H9 (cell line): Measurements from ENCODE around the gene C3orf52. TPM values are rescaled to one million over a fixed set of nuclear protein-coding genes. Genes with fewer than 3 reads are reported as not detected.

Experiments used
- DNase-seq: peaks from one replicate; pipeline ENCODE4 v3.0.0-alpha.2; 2017
- H2AFZ ChIP-seq: one replicate; pipeline ENCODE4 v1.6.1; 2013; ENCODE audit warnings: mild to moderate bottlenecking, low read length, control low read depth, moderate library complexity
- H2AK5ac ChIP-seq: 2 replicates; pipeline ENCODE4 v1.6.1; 2013; ENCODE audit warnings: low read length, control low read depth, mixed read lengths; ENCODE audit not compliant: insufficient read length
- H2BK120ac ChIP-seq: one replicate; pipeline ENCODE4 v1.6.1; 2013; ENCODE audit warnings: low read depth, mild to moderate bottlenecking, low read length, control low read depth, inconsistent platforms; ENCODE audit not compliant: poor library complexity, severe bottlenecking
- H2BK12ac ChIP-seq: 2 replicates; pipeline ENCODE4 v1.6.1; 2013; ENCODE audit warnings: low read length, control low read depth, mixed read lengths, low read depth; ENCODE audit not compliant: insufficient read length
- H2BK15ac ChIP-seq: 2 replicates; pipeline ENCODE4 v1.6.1; 2013; ENCODE audit warnings: low read depth, low read length, control low read depth
- H2BK20ac ChIP-seq: one replicate; pipeline ENCODE4 v1.6.1; 2013; ENCODE audit warnings: low read depth, mild to moderate bottlenecking, low read length, control low read depth, inconsistent platforms; ENCODE audit not compliant: poor library complexity, severe bottlenecking
- H2BK5ac ChIP-seq: 2 replicates; pipeline ENCODE4 v1.6.1; 2013; ENCODE audit warnings: low read length, control low read depth, mixed read lengths; ENCODE audit not compliant: insufficient read length
- H3K14ac ChIP-seq: 2 replicates; pipeline ENCODE4 v1.6.1; 2013; ENCODE audit warnings: low read length, control low read depth; ENCODE audit not compliant: insufficient read depth
- H3K18ac ChIP-seq: 2 replicates; pipeline ENCODE4 v1.6.1; 2013; ENCODE audit warnings: low read depth, mild to moderate bottlenecking, mixed read lengths, low read length, control low read depth; ENCODE audit not compliant: insufficient read length
- H3K23ac ChIP-seq: 2 replicates; pipeline ENCODE4 v1.6.1; 2013; ENCODE audit warnings: low read length, control low read depth, mixed read lengths, low read depth; ENCODE audit not compliant: insufficient read length
- H3K23me2 ChIP-seq: 2 replicates; pipeline ENCODE4 v1.6.1; 2013; ENCODE audit warnings: low read depth, mild to moderate bottlenecking, mixed read lengths, low read length, control low read depth; ENCODE audit not compliant: insufficient read length, poor library complexity, severe bottlenecking
- H3K27ac ChIP-seq: 2 replicates; pipeline ENCODE4 v1.5.1; 2013; ENCODE audit warnings: low read length, control low read depth, mixed read lengths, low read depth; ENCODE audit not compliant: insufficient read length
- H3K27me3 ChIP-seq: 2 replicates; pipeline ENCODE4 v1.6.1; 2013; ENCODE audit warnings: low read length, control low read depth, inconsistent platforms; ENCODE audit not compliant: insufficient read depth
- H3K4ac ChIP-seq: 2 replicates; pipeline ENCODE4 v1.6.1; 2013; ENCODE audit warnings: low read depth, mild to moderate bottlenecking, control low read depth, inconsistent platforms, low read length, moderate library complexity
- H3K4me1 ChIP-seq: 2 replicates; pipeline ENCODE4 v1.6.1; 2013; ENCODE audit warnings: low read length, control low read depth, inconsistent platforms; ENCODE audit not compliant: insufficient read depth
- H3K4me2 ChIP-seq: 2 replicates; pipeline ENCODE4 v1.6.1; 2013; ENCODE audit warnings: low read length, control low read depth, mixed read lengths; ENCODE audit not compliant: insufficient read length, insufficient read depth
- H3K56ac ChIP-seq: 2 replicates; pipeline ENCODE4 v1.6.1; 2013; ENCODE audit warnings: low read depth, mild to moderate bottlenecking, mixed read lengths, low read length, control low read depth; ENCODE audit not compliant: insufficient read length
- H3K79me1 ChIP-seq: 2 replicates; pipeline ENCODE4 v1.6.1; 2013; ENCODE audit warnings: low read depth, mild to moderate bottlenecking, moderate library complexity, low read length, control low read depth, inconsistent platforms; ENCODE audit not compliant: insufficient read depth, poor library complexity, severe bottlenecking
- H3K79me2 ChIP-seq: 2 replicates; pipeline ENCODE4 v1.6.1; 2013; ENCODE audit warnings: low read length, control low read depth, inconsistent platforms; ENCODE audit not compliant: insufficient read depth
- H3K9ac ChIP-seq: 2 replicates; pipeline ENCODE4 v1.6.1; 2013; ENCODE audit warnings: low read length, control low read depth, mixed read lengths; ENCODE audit not compliant: insufficient read length; ENCODE audit errors: extremely low read depth
- H3K9me3 ChIP-seq: one replicate; pipeline ENCODE4 v1.6.1; 2013; ENCODE audit warnings: low read depth, low read length, inconsistent platforms; ENCODE audit not compliant: control insufficient read depth
- H3T11ph ChIP-seq: one replicate; pipeline ENCODE4 v1.6.1; 2013; ENCODE audit warnings: mild to moderate bottlenecking, low read length, control low read depth, inconsistent platforms
- H4K20me1 ChIP-seq: one replicate; pipeline ENCODE4 v1.6.1; 2013; ENCODE audit not compliant: control insufficient read depth, insufficient read length, insufficient read depth
- H4K5ac ChIP-seq: 2 replicates; pipeline ENCODE4 v1.6.1; 2013; ENCODE audit warnings: low read depth, mild to moderate bottlenecking, mixed read lengths, low read length, control low read depth; ENCODE audit not compliant: insufficient read length
- H4K8ac ChIP-seq: replicated peaks from 2 replicates; pipeline ENCODE4 v1.6.1; 2013; ENCODE audit warnings: low read length, control low read depth, mixed read lengths, low read depth; ENCODE audit not compliant: insufficient read length
- H4K91ac ChIP-seq: 2 replicates; pipeline ENCODE4 v1.6.1; 2013; ENCODE audit warnings: low read depth, mild to moderate bottlenecking, moderate library complexity, mixed read lengths, low read length, control low read depth; ENCODE audit not compliant: insufficient read length
- H3K27ac Mint-ChIP-seq, 3 experiments: 2 replicates in 2 of 3; 3 replicates in 1 of 3; pipeline ENCODE4 v1.8.0; 2020 to 2021; ENCODE audit warnings: mixed read lengths in 3 of 3, mild to moderate bottlenecking in 1 of 3, moderate library complexity in 1 of 3
- H3K27me3 Mint-ChIP-seq: 2 replicates; pipeline ENCODE4 v1.8.0; 2021; ENCODE audit warnings: low read depth, mild to moderate bottlenecking, moderate library complexity, mixed read lengths
- H3K36me3 Mint-ChIP-seq, 3 experiments: 2 replicates in 2 of 3; 3 replicates in 1 of 3; pipeline ENCODE4 v1.8.0; 2020 to 2021; ENCODE audit warnings: low read depth in 3 of 3, mixed read lengths in 3 of 3; ENCODE audit not compliant: insufficient read depth in 1 of 3
- H3K4me1 Mint-ChIP-seq, 2 experiments: 2 replicates each; pipeline ENCODE4 v1.8.0; 2020; ENCODE audit warnings: mixed read lengths in 2 of 2
- H3K4me3 Mint-ChIP-seq, 2 experiments: 2 replicates in 1 of 2; 3 replicates in 1 of 2; pipeline ENCODE4 v1.8.0; 2020 to 2021; ENCODE audit warnings: mild to moderate bottlenecking in 2 of 2, mixed read lengths in 2 of 2, moderate library complexity in 1 of 2
- H3K9me3 Mint-ChIP-seq, 2 experiments: 2 replicates in 1 of 2; 3 replicates in 1 of 2; pipeline ENCODE4 v1.8.0; 2020; ENCODE audit warnings: mild to moderate bottlenecking in 2 of 2, mixed read lengths in 2 of 2, moderate library complexity in 1 of 2
- WGBS: extraction: QIAGEN DNeasy Blood & Tissue Kit; methylation state at CpG from one replicate; pipeline ENCODE4 v1.1.7; 2013; ENCODE audit warnings: missing lambda C conversion rate, low lambda C conversion rate, mixed read lengths; ENCODE audit not compliant: insufficient read length; ENCODE audit errors: extremely low coverage; 5-methylcytosine and 5-hydroxymethylcytosine counted together
- total RNA-seq: library from RNA; stranded (reverse); gene quantifications from 2 replicates; pipeline ENCODE4 v1.2.1, GENCODE V29; 2021
- TF ChIP-seq, protein P1 (sequence below): fragments of 200-600 bp; sonication (generic); conservative IDR thresholded peaks from 3 replicates; pipeline ENCODE4 v1.8.0; 2021; ENCODE audit warnings: antibody characterized with exemption, mild to moderate bottlenecking

The C3orf52 gene
- total RNA-seq, 1 experiment from 2014 or later = 11.2 TPM

DNA sequence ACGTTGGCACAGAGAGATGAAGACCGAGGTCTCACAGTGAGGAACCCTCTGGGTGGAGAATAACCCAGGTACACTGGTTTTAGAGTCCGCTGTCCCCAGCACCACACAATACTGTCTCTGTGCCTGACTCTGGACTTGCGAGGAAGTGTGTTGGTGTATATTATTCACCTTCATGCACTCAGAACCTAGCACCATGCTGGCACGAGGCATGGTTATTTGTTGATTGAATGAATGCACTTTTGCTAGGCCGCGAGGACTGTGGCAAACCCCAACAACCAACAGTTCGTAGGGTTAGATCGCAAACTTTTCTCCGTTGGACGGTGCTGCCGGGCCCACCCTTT lies 484 bp upstream of the C3orf52 start:
- H3K9me3 Mint-ChIP-seq = no peaks in the 10 kb centered on the region; a peak in 1 of 5 replicates
- no peak overlapping the region for H2BK120ac ChIP-seq
- no peaks in the 10 kb centered on the region for H4K20me1 ChIP-seq
- H3K9ac ChIP-seq = peak overlapping the region; percentile 56
- WGBS = no CpG with 5 or more reads among the region's 12 CpGs
- H2AFZ ChIP-seq = peak overlapping the region; percentile 50
- H3K23ac ChIP-seq = no peak overlapping the region
- H2BK12ac ChIP-seq = no peak overlapping the region
- H3T11ph ChIP-seq = no peak overlapping the region
- H3K79me1 ChIP-seq = no peaks in the 10 kb centered on the region
- peaks cover 20% of the 10 kb centered on the region for H3K27me3 Mint-ChIP-seq
- peak overlapping the region; percentile 92 for H3K4me2 ChIP-seq
- peaks cover 12% of the 10 kb centered on the region for H3K23me2 ChIP-seq
- H3K36me3 Mint-ChIP-seq = no peaks in the 10 kb centered on the region; a peak in 1 of 7 replicates
- no peak overlapping the region for H2AK5ac ChIP-seq
- H3K4me1 ChIP-seq = peaks cover 3% of the 10 kb centered on the region; the same call in 1 of the 2 replicates
- peak overlapping the region in 1 of 3 experiments; percentile 57; a peak in 1 of 7 replicates for H3K27ac Mint-ChIP-seq
- peaks cover 20 to 26% of the 10 kb centered on the region in 2 experiments for H3K4me1 Mint-ChIP-seq
- no peak overlapping the region for H4K8ac ChIP-seq
- H3K18ac ChIP-seq = peak overlapping the region; percentile 74
- no peak overlapping the region for H3K27ac ChIP-seq
- no peak overlapping the region for H4K91ac ChIP-seq
- no peak overlapping the region for H3K56ac ChIP-seq
- peak overlapping the region; percentile 26; the same call in 1 of the 2 replicates for H3K14ac ChIP-seq
- H3K9me3 ChIP-seq = no peaks in the 10 kb centered on the region
- peaks cover 2% of the 10 kb centered on the region; the same call in 1 of the 2 replicates for H3K79me2 ChIP-seq
- no peak for DNase-seq
- no peak overlapping the region for H2BK20ac ChIP-seq
- H3K4ac ChIP-seq = no peak overlapping the region
- no peak overlapping the region for H2BK15ac ChIP-seq
- peak overlapping the region; percentile 86 to 95 for H3K4me3 Mint-ChIP-seq
- H2BK5ac ChIP-seq = no peak overlapping the region
- TF ChIP-seq, protein P1, sequence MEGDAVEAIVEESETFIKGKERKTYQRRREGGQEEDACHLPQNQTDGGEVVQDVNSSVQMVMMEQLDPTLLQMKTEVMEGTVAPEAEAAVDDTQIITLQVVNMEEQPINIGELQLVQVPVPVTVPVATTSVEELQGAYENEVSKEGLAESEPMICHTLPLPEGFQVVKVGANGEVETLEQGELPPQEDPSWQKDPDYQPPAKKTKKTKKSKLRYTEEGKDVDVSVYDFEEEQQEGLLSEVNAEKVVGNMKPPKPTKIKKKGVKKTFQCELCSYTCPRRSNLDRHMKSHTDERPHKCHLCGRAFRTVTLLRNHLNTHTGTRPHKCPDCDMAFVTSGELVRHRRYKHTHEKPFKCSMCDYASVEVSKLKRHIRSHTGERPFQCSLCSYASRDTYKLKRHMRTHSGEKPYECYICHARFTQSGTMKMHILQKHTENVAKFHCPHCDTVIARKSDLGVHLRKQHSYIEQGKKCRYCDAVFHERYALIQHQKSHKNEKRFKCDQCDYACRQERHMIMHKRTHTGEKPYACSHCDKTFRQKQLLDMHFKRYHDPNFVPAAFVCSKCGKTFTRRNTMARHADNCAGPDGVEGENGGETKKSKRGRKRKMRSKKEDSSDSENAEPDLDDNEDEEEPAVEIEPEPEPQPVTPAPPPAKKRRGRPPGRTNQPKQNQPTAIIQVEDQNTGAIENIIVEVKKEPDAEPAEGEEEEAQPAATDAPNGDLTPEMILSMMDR = no peak
- H4K5ac ChIP-seq = no peak overlapping the region
- no peaks in the 10 kb centered on the region; the same call in 1 of the 2 replicates for H3K27me3 ChIP-seq
